Measurements from ENCODE around the gene DCAF17. TPM values are rescaled to one million over a fixed set of nuclear protein-coding genes. Genes with fewer than 3 reads are reported as not detected.

Gene DCAF17
- polyA plus RNA-seq, 1 donor from 2014 or later = 20.3 TPM

DNA sequence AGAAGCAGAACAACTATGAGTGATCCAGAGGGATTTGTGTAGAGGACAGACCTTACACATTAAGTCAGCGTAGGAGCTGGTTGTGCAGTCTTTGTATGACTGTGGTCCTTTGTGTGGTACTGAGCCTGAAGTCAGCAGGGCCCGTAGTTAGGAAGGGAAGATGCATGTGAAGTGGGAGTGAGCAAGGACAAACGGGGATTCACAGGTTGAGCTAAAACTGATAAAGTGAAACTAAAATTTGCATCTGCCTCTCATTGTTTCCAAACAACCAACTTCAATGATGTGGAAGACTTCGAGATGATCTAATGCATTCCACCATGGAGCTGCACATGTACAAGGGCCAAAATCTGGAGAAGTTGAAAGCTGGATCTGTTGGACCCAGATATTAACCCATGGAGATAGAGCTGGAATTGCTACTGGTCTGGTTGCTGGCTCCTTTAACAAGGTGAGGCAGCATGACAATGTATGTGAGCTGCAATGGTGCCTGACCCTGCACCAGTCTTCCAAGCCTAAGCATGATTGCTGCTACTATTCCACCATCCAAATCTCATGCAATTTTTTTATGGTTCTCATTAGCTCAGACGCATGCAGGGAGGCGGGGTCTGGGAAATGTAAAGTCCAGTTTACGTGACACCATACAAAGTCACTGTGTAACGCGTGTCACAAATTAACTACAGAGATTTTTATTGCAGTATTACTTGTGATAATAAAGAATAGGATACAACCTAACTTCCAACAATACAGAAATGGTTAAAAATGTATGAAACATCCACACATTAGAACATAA is 76.1 kb downstream of the DCAF17 start:
- Histone ChIP-seq H3K79me2 (replicated peaks; ENCODE audit: insufficient read depth, low read length) (no peaks in the 10 kb centered on the region), H4K20me1 (ENCODE audit: insufficient read depth) (no peaks in the 10 kb centered on the region), H3K4me3 (ENCODE audit: low read length) (no peak overlapping the region), H3K9me2 (ENCODE audit: insufficient read depth, low read length) (no peaks in the 10 kb centered on the region), H3K27me3 (ENCODE audit: insufficient read depth, low read depth, low read length) (no peaks in the 10 kb centered on the region), H3K9me3 (ENCODE audit: low read length) (no peaks in the 10 kb centered on the region), H3K36me3 (ENCODE audit: insufficient read depth, low read length) (no peaks in the 10 kb centered on the region), H3F3A (ENCODE audit: insufficient read depth, low read length, poor library complexity, severe bottlenecking) (no peaks in the 10 kb centered on the region), H2AFZ (ENCODE audit: low read depth, low read length) (no peak overlapping the region), H3K27ac (ENCODE audit: low read length) (no peak overlapping the region), H3K9ac (ENCODE audit: low read length) (no peak overlapping the region), H3K4me2 (ENCODE audit: low read length) (no peak overlapping the region)
- TF ChIP-seq POLR2AphosphoS5 (IDR thresholded peaks at IDR 0.05) = no peak
- TF ChIP-seq SMC3 (conservative IDR thresholded peaks at IDR 0.05; ENCODE audit: poor library complexity) = no peak
- TF ChIP-seq, protein P1, sequence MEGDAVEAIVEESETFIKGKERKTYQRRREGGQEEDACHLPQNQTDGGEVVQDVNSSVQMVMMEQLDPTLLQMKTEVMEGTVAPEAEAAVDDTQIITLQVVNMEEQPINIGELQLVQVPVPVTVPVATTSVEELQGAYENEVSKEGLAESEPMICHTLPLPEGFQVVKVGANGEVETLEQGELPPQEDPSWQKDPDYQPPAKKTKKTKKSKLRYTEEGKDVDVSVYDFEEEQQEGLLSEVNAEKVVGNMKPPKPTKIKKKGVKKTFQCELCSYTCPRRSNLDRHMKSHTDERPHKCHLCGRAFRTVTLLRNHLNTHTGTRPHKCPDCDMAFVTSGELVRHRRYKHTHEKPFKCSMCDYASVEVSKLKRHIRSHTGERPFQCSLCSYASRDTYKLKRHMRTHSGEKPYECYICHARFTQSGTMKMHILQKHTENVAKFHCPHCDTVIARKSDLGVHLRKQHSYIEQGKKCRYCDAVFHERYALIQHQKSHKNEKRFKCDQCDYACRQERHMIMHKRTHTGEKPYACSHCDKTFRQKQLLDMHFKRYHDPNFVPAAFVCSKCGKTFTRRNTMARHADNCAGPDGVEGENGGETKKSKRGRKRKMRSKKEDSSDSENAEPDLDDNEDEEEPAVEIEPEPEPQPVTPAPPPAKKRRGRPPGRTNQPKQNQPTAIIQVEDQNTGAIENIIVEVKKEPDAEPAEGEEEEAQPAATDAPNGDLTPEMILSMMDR (IDR thresholded peaks at IDR 0.05; ENCODE audit: poor library complexity, severe bottlenecking) = no peak
- no peak for TF ChIP-seq TAF1 (IDR thresholded peaks at IDR 0.05; ENCODE audit: low read depth)
- TF ChIP-seq RAD21 (conservative IDR thresholded peaks at IDR 0.05) = no peak
- no peak for TF ChIP-seq MXI1 (conservative IDR thresholded peaks at IDR 0.05; ENCODE audit: poor library complexity, severe bottlenecking)
- TF ChIP-seq EZH2 (IDR thresholded peaks at IDR 0.05; ENCODE audit: borderline replicate concordance, insufficient read depth, low read length, poor library complexity, severe bottlenecking) = no peak
- TF ChIP-seq, protein P2, sequence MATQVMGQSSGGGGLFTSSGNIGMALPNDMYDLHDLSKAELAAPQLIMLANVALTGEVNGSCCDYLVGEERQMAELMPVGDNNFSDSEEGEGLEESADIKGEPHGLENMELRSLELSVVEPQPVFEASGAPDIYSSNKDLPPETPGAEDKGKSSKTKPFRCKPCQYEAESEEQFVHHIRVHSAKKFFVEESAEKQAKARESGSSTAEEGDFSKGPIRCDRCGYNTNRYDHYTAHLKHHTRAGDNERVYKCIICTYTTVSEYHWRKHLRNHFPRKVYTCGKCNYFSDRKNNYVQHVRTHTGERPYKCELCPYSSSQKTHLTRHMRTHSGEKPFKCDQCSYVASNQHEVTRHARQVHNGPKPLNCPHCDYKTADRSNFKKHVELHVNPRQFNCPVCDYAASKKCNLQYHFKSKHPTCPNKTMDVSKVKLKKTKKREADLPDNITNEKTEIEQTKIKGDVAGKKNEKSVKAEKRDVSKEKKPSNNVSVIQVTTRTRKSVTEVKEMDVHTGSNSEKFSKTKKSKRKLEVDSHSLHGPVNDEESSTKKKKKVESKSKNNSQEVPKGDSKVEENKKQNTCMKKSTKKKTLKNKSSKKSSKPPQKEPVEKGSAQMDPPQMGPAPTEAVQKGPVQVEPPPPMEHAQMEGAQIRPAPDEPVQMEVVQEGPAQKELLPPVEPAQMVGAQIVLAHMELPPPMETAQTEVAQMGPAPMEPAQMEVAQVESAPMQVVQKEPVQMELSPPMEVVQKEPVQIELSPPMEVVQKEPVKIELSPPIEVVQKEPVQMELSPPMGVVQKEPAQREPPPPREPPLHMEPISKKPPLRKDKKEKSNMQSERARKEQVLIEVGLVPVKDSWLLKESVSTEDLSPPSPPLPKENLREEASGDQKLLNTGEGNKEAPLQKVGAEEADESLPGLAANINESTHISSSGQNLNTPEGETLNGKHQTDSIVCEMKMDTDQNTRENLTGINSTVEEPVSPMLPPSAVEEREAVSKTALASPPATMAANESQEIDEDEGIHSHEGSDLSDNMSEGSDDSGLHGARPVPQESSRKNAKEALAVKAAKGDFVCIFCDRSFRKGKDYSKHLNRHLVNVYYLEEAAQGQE (IDR thresholded peaks at IDR 0.05; ENCODE audit: borderline replicate concordance) = no peak
- no peak for TF ChIP-seq EP300 (conservative IDR thresholded peaks at IDR 0.05; ENCODE audit: poor library complexity, severe bottlenecking)

DNA sequence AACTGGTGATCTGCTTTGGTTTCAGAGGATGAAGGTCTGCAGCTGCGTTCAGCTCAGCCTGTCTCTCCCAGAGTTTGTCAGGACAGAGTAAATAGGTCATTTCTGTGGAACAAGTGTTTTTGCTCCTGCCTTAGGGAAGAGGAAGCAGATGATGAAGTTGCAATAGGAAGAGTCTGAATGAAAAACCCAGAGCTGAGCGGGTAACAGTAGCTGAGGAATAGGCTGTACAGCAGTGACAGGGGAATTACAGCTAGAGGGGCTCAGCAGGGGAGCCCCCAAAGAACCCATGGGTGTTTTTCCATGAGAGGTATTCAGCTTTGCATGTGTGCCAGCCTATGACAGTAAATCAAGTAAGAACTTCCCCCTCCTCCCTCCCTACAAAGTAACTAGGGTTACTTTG is 78.0 kb downstream of the DCAF17 start:
- H3K9ac ChIP-seq (ENCODE audit: low read length) = no peak overlapping the region
- H3K4me3 ChIP-seq (ENCODE audit: low read length) = no peak overlapping the region
- no peaks in the 10 kb centered on the region for H3K9me2 ChIP-seq (ENCODE audit: insufficient read depth, low read length)
- no peaks in the 10 kb centered on the region for H3F3A ChIP-seq (ENCODE audit: insufficient read depth, low read length, poor library complexity, severe bottlenecking)
- no peaks in the 10 kb centered on the region for H3K79me2 ChIP-seq (replicated peaks; ENCODE audit: insufficient read depth, low read length)
- no peaks in the 10 kb centered on the region for H3K36me3 ChIP-seq (ENCODE audit: insufficient read depth, low read length)
- no peak for TF ChIP-seq RAD21 (conservative IDR thresholded peaks at IDR 0.05)
- TF ChIP-seq, protein P2 (IDR thresholded peaks at IDR 0.05; ENCODE audit: borderline replicate concordance) = no peak
- TF ChIP-seq EP300 (conservative IDR thresholded peaks at IDR 0.05; ENCODE audit: poor library complexity, severe bottlenecking) = no peak
- TF ChIP-seq, protein P1 (IDR thresholded peaks at IDR 0.05; ENCODE audit: poor library complexity, severe bottlenecking) = no peak
- TF ChIP-seq MXI1 (conservative IDR thresholded peaks at IDR 0.05; ENCODE audit: poor library complexity, severe bottlenecking) = no peak
- no peak for TF ChIP-seq POLR2AphosphoS5 (IDR thresholded peaks at IDR 0.05)
- TF ChIP-seq EZH2 (IDR thresholded peaks at IDR 0.05; ENCODE audit: borderline replicate concordance, insufficient read depth, low read length, poor library complexity, severe bottlenecking) = no peak
- no peak for TF ChIP-seq SMC3 (conservative IDR thresholded peaks at IDR 0.05; ENCODE audit: poor library complexity)
- no peak overlapping the region for H2AFZ ChIP-seq (ENCODE audit: low read depth, low read length)
- H3K27me3 ChIP-seq (ENCODE audit: insufficient read depth, low read depth, low read length) = no peaks in the 10 kb centered on the region
- no peak overlapping the region for H3K27ac ChIP-seq (ENCODE audit: low read length)
- H3K4me2 ChIP-seq (ENCODE audit: low read length) = no peak overlapping the region
- no peaks in the 10 kb centered on the region for H4K20me1 ChIP-seq (ENCODE audit: insufficient read depth)
- H3K9me3 ChIP-seq (ENCODE audit: low read length) = no peaks in the 10 kb centered on the region
